Activated CD8-positive, alpha-beta memory T cell treated with anti-CD3 and anti-CD28 coated beads, Interleukin-2, amount 50 U/mL, for 24 hours (primary cell): ENCODE results near the gene PERM1.

Source experiments
- DNase-seq: peaks from one replicate; pipeline ENCODE4 v3.0.0-alpha.2; 2020; ENCODE audit errors: extremely low read depth

The PERM1 gene

GRCh38 chr1:945688-946556 is 36.0 kb downstream of the PERM1 start:
- no peak for DNase-seq

GRCh38 chr1:944341-945325 is 37.3 kb downstream of the PERM1 start:
- DNase-seq = no peak

- DNase-seq = no peak
Observed at GRCh38 chr1:943545-944340, 38.1 kb downstream of the PERM1 start.

GRCh38 chr1:942864-943533 is 38.9 kb downstream of the PERM1 start:
- DNase-seq = no peak

GRCh38 chr1:942411-942821 is 39.5 kb downstream of the PERM1 start:
- DNase-seq = no peak

DNA sequence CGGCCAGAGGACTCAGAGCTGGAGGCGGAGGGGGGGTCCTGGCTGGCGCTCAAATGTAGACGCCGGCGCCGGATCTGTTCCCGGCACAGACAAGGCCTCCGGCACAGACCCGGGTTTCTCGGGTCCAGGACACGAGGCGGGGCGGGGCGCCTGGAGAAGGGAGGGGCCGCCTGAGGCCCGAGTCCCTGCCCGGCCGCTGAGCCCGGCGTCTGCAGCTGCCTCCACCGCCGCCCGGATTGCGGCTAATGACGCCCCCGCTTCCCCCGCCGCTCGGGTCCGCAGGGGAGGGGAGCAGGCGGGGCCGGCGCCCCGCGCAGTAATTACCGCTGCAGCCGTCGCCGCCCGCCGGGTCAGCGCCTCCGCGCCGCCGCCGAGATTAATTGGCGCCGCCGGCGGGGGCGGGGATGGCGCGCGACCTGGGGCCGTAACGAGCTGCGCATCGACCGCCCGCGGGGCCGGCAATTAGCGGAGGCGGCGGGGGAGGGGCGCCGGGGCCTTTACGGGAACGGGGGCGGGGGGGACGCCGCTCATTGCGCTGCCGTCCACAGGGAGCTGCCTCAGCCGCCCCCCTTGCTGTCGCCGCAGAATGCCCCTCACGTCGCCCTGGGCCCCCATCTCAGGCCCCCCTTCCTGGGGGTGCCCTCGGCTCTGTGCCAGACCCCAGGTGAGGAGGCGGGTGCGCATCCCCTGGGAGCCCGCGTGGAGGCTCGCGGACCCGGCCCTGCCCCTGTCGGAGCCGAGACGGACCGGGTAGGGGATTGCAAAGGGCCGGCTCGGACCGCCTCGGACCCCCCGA is 40.1 kb downstream of the PERM1 start:
- DNase-seq = no peak

- DNase-seq = no peak
Observed at GRCh38 chr1:941015-941587, 40.8 kb downstream of the PERM1 start.

DNA sequence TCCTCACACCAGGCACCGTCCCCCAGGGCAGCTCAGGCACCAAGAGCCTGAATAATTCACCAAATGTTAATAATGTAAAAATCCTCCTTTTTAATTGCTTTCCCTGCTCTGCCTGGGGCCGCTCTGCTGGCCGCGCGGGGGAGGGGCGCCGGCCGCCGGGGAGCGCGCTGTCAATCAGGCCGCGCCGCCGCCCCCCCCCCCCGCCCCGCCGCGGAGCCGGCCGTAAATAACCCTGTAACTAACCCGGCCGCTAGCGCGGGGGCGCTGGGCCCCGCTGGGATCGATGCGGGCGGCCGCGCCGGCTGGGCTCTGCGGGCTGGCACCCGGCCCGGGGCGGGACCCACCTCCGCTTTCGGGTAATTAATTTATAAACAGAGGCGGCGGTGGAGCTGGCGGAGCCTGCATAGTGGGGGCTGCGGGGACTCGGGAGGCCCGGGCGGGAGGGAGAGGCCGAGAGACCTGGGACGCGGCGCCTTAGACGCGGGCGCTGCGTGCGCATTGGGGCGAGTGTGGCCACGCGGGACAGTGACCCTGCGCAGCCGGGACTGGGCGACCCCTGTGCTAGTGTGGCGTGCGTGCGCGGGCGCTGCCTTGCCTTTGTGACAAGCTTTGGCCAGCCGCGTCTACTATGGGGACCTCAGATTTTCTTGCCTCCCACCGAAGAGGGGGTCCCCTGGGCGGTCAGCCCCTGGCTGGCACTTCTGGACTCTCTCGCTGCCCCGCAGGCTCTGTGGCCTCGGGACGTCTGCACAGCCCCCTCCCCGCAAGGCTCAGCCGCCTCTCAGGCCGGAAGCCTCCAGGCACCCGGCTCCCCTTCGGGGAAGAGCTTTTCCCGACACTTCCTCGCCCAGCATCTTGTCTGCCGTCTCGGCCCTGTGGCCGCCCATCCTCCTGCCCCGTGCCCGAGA is 41.5 kb downstream of the PERM1 start:
- no peak for DNase-seq

- no peak for DNase-seq
Observed at GRCh38 chr1:939511-940106, 42.3 kb downstream of the PERM1 start.

GRCh38 chr1:938711-939489 is 43.0 kb downstream of the PERM1 start:
- no peak for DNase-seq

DNA sequence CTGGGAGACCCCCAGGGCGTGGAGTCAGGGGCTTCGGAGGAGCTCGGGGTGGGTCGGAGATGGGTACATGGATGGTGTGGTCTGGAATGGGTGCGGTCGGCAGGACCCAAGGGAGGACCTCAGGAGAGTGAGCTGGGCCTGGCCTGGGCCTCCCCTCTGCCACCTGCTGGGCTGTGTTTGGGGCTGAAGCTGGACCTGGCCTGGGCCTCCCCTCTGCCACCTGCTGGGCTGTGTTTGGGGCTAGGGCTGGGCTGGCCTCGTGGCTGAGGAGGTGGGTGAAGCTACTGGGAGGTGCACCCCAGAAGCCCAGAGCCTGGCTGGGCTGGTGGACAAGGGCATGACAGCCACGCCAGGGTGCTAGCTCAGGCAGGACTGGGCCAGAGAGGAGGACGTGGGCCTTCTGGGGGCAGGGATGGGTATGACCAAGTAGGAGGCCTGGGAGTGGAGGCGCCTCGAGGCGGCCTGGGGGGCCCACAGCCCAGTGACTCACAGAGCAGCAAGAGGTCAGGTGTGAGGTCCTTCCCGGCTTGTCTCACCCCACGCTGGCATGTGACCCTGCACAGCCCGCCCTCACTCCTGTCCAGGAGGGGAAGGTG is 43.7 kb downstream of the PERM1 start:
- DNase-seq = no peak

GRCh38 chr1:937521-937920 is 44.4 kb downstream of the PERM1 start:
- no peak for DNase-seq

DNA sequence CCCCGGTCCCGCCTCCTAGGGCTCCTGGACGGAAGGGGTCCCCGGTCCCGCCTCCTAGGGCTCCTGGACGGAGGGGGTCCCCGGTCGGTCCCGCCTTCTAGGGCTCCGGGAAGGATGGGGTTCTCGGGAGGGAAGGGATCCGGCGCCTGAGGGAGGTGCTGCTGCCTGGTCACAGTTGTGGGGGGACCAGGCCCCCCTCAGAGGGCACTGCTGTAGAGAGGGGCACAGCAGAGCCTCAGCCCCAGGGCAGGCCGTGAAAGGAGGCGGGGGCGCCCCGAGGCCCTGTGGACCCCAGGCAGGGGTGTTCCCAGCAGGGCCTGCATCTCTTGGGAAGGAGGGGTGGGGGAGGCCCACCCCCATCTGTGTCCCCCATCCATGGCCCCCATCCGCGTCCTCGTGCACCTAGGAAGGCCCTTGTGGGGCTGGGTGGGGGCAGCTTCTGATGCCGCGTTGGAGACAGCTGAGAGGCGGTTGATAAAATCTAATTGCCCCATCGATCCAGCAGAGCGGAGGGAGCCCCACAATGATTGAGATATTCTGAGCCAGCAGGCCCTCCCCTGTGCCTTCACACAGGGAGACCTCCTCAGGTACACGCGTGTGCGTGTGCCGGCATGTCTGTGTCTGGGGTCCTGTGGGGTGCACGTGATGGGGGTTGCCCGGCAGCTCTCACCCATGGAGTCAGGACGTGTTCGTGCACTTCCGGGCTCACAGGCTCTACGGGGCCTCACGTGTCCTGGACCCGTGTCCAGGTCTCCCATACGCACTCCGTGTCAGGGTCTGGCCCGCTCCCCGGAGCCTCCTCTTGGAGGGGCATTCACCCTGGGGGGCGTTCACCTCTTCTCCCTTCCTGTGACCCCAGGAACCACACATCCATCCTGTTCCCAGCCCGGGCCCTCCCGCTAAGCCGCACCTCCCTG is 45.3 kb downstream of the PERM1 start:
- DNase-seq = no peak

DNA sequence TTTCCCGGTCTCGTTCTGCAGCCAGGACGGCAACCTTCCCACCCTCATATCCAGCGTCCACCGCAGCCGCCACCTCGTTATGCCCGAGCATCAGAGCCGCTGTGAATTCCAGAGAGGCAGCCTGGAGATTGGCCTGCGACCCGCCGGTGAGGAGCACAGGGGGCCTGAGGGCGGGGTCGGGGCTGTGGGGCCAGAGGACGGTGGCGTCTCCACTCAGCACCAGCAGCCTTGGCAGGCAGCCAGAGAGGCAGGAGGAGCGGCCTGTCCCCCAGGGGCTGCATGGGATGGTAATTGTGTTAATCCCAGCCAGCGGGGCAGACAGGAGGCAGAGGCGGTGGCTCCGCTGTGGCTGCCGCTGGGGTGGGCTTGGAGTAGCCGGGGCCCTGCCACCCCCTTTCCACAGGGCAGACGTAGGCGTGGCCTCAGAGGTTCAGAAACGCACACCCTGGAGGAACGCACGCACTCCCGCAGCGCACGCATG is 46.1 kb downstream of the PERM1 start:
- no peak for DNase-seq

DNA sequence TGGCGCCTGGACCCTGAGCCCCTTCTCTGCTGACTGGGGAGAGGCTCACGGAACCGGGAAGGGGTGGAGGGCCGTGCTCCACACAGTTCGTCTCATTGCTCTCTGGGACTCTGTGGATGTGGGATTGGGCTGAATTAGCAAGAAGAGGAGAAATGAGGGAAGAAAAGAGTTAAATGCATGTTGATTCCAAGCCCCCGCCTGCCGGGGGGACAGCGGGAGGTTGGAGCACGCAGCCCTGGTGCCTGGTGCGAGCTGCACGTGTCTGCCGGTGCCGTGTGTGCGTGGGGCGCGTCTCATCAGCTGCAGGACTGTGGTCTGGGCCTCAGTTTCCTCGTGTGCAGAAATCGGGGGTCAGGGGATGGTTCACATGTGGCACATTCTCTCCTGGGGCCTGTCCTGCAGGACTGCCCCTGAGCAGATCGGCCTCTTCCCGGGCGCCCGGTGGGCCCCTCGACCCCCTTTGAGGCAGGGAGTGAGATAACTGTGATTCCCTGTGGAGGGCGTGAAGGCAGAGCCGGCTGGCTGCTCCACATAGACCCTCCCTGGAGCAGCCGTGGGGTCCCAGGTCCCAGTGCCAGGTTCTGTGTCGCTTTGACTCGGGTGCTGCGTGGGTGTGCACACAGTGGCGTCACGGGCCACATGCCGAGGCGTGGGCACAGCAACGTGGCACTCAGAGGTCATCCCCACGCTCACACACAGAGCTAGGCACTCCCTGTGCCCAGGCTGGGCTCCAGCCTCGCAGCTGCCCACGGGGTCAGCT is 46.7 kb downstream of the PERM1 start:
- no peak for DNase-seq

GRCh38 chr1:933603-933940 is 48.3 kb downstream of the PERM1 start:
- no peak for DNase-seq
